ENCODE data around the gene DCTPP1.

GRCh38 chr16:30377050-30377811, 52.6 kb downstream of the DCTPP1 start:
- no peak for TF ChIP-seq SRF (CRISPR knock-in tag; IDR thresholded peaks at IDR 0.05)
- no peak for TF ChIP-seq CBFB (CRISPR knock-in tag; IDR thresholded peaks at IDR 0.05)
- TF ChIP-seq ZNF740 (CRISPR knock-in tag; IDR thresholded peaks at IDR 0.05), result no peak
- TF ChIP-seq ZNF740 (tag; IDR thresholded peaks at IDR 0.05), result no peak; a peak in 1 of 4 replicates
- no peak for TF ChIP-seq ZBTB33 (CRISPR knock-in tag; IDR thresholded peaks at IDR 0.05)
- no peak for TF ChIP-seq CAMTA2 (CRISPR knock-in tag; conservative IDR thresholded peaks at IDR 0.05)
- TF ChIP-seq GMEB1 (CRISPR knock-in tag; IDR thresholded peaks at IDR 0.05), result no peak
- no peak for TF ChIP-seq TRIM24 (IDR thresholded peaks at IDR 0.05)
- TF ChIP-seq CBFA2T3 (IDR thresholded peaks at IDR 0.05), result no peak
- no peak for TF ChIP-seq MAZ (CRISPR knock-in tag; conservative IDR thresholded peaks at IDR 0.05 in 1 of 2, IDR thresholded peaks at IDR 0.05 in 1 of 2)
- no peak for TF ChIP-seq SREBF2 (CRISPR knock-in tag; IDR thresholded peaks at IDR 0.05)
- no peak for TF ChIP-seq ZNF311 (CRISPR knock-in tag; IDR thresholded peaks at IDR 0.05)
- TF ChIP-seq CTCF (IDR thresholded peaks at IDR 0.05 in 2 of 3, conservative IDR thresholded peaks at IDR 0.05 in 1 of 3; ENCODE audit: insufficient read depth in 2 of 3, low read depth in 1 of 3, low read length in 3 of 3), result no peak
- no peak; the same call in 1 of the 2 replicates for TF ChIP-seq ZNF395 (CRISPR knock-in tag; IDR thresholded peaks at IDR 0.05)
- TF ChIP-seq TARDBP (IDR thresholded peaks at IDR 0.05), result no peak

Measured in K562 (cell line).